Measurements from ENCODE around the gene PER3. TPM values are rescaled to one million over a fixed set of nuclear protein-coding genes. Genes with fewer than 3 reads are reported as not detected.

Gene PER3
- total and polyA plus RNA-seq, 2 of the 13 experiments (the other 11 are each of a cell fraction or from before 2014, with no cell fraction given): 3.0 to 6.0 TPM

GRCh38 chr1:7838714-7839113, 54.6 kb downstream of the PER3 start:
- Histone ChIP-seq H3K4me2 (ENCODE audit: low read depth, low read length) (no peak overlapping the region), H3K36me3 (replicated peaks in 1 of 2; ENCODE audit: control insufficient read depth in 1 of 2, insufficient read depth in 2 of 2, low read length in 2 of 2) (peaks cover 0 to 20% of the 10 kb centered on the region in 2 experiments; a peak in 4 of 5 replicates), H3K9ac (ENCODE audit: insufficient read depth, low read depth, low read length) (no peak overlapping the region), H3K9me3 (ENCODE audit: low read length) (no peaks in the 10 kb centered on the region), H3K27ac (ENCODE audit: extremely low read length, insufficient read depth, low read length) (no peak overlapping the region), H4K20me1 (ENCODE audit: insufficient read depth, low read length) (no peaks in the 10 kb centered on the region), H2AFZ (ENCODE audit: low read length) (no peak overlapping the region), H3K4me1 (ENCODE audit: insufficient read depth, low read length) (no peaks in the 10 kb centered on the region), H3K79me2 (ENCODE audit: insufficient read depth, low read length) (no peaks in the 10 kb centered on the region), H3K27me3 (ENCODE audit: control insufficient read depth in 1 of 2, insufficient read depth in 2 of 2, low read length in 2 of 2) (no peaks in the 10 kb centered on the region), H3K4me3 (replicated peaks in 1 of 3; ENCODE audit: insufficient read depth in 1 of 3, low read depth in 2 of 3, low read length in 3 of 3) (no peak overlapping the region)
- ATAC-seq: no peak
- WGBS (ENCODE audit: low lambda C conversion rate): 72% methylated on average over 2 of the region's 2 CpGs
- BruUV-seq (replicated peaks): no TSS peak
- no peak for DNase-seq (ENCODE audit: low spot score)
- CTCF ChIA-PET (ENCODE audit: low intra/inter-chr PET ratio, low total read pairs): no interaction called here
- intact Hi-C loops (cut with micrococcal nuclease; ENCODE audit: unreplicated experiment) (no loop called here), in situ Hi-C loops (cut with HindIII; ENCODE audit: extremely low pct_ligation_motif_present, low pct_unique_long_range_greater_than_20kb) (no loop called here)
- POLR2A ChIA-PET: no interaction called here
- TF ChIP-seq ZNF574 (CRISPR knock-in tag; IDR thresholded peaks at IDR 0.05): no peak
- no peak for TF ChIP-seq ZNF616 (CRISPR knock-in tag; IDR thresholded peaks at IDR 0.05; ENCODE audit: low read depth)
- no peak for FAIRE-seq

DNA sequence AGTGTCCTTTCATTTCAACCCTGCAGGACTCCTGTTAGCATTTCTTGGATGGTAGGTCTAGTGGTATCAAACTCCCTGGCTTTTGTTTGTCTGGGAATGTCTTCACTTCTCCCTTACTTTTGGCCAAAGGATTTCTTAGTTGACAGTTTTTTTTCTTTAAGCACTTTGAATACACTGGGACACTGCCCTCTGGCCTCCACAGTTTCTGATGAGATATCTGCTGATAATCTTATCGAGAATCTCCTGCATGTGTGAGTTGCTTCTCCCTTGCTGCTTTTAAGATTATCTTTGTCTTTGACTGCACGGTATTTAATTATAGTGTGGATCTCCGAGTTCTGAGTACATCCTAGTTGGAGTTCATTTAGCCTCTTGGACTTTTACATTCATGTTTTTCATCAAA, 55.4 kb downstream of the PER3 start:
- Histone ChIP-seq H3K9ac (ENCODE audit: insufficient read depth, low read depth, low read length) (no peak overlapping the region), H3K27me3 (ENCODE audit: control insufficient read depth in 1 of 2, insufficient read depth in 2 of 2, low read length in 2 of 2) (no peaks in the 10 kb centered on the region), H3K9me3 (ENCODE audit: low read length) (no peaks in the 10 kb centered on the region), H3K4me2 (ENCODE audit: low read depth, low read length) (no peak overlapping the region), H3K79me2 (ENCODE audit: insufficient read depth, low read length) (no peaks in the 10 kb centered on the region), H4K20me1 (ENCODE audit: insufficient read depth, low read length) (no peaks in the 10 kb centered on the region), H3K36me3 (replicated peaks in 1 of 2; ENCODE audit: control insufficient read depth in 1 of 2, insufficient read depth in 2 of 2, low read length in 2 of 2) (peaks cover 0 to 20% of the 10 kb centered on the region in 2 experiments; a peak in 4 of 5 replicates), H3K4me1 (ENCODE audit: insufficient read depth, low read length) (no peaks in the 10 kb centered on the region), H3K4me3 (replicated peaks in 1 of 3; ENCODE audit: insufficient read depth in 1 of 3, low read depth in 2 of 3, low read length in 3 of 3) (no peak overlapping the region), H2AFZ (ENCODE audit: low read length) (no peak overlapping the region), H3K27ac (ENCODE audit: extremely low read length, insufficient read depth, low read length) (no peak overlapping the region)
- in situ Hi-C loops (cut with HindIII; ENCODE audit: extremely low pct_ligation_motif_present, low pct_unique_long_range_greater_than_20kb) (no loop called here), intact Hi-C loops (cut with micrococcal nuclease; ENCODE audit: unreplicated experiment) (no loop called here)
- ChIA-PET CTCF (ENCODE audit: low intra/inter-chr PET ratio, low total read pairs) (no interaction called here), POLR2A (no interaction called here)
- 94% methylated on average over 3 of the region's 3 CpGs for WGBS (ENCODE audit: low lambda C conversion rate)
- no peak for ATAC-seq
- no peak for FAIRE-seq
- DNase-seq (ENCODE audit: low spot score): no peak
- BruUV-seq (replicated peaks): no TSS peak
- no peak for TF ChIP-seq ZSCAN12 (CRISPR knock-in tag; IDR thresholded peaks at IDR 0.05)
- no peak for TF ChIP-seq ZNF841 (CRISPR knock-in tag; IDR thresholded peaks at IDR 0.05; ENCODE audit: borderline replicate concordance)
- TF ChIP-seq, protein P1, sequence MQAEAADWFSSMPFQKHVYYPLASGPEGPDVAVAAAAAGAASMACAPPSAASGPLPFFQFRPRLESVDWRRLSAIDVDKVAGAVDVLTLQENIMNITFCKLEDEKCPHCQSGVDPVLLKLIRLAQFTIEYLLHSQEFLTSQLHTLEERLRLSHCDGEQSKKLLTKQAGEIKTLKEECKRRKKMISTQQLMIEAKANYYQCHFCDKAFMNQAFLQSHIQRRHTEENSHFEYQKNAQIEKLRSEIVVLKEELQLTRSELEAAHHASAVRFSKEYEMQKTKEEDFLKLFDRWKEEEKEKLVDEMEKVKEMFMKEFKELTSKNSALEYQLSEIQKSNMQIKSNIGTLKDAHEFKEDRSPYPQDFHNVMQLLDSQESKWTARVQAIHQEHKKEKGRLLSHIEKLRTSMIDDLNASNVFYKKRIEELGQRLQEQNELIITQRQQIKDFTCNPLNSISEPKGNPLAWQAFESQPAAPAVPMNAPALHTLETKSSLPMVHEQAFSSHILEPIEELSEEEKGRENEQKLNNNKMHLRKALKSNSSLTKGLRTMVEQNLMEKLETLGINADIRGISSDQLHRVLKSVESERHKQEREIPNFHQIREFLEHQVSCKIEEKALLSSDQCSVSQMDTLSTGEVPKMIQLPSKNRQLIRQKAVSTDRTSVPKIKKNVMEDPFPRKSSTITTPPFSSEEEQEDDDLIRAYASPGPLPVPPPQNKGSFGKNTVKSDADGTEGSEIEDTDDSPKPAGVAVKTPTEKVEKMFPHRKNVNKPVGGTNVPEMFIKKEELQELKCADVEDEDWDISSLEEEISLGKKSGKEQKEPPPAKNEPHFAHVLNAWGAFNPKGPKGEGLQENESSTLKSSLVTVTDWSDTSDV (CRISPR knock-in tag; IDR thresholded peaks at IDR 0.05): no peak
- no peak for TF ChIP-seq ZBED4 (CRISPR knock-in tag; IDR thresholded peaks at IDR 0.05; ENCODE audit: borderline replicate concordance)
- no peak for TF ChIP-seq BRCA1 (CRISPR knock-in tag; IDR thresholded peaks at IDR 0.05)
- TF ChIP-seq CAMTA2 (CRISPR knock-in tag; IDR thresholded peaks at IDR 0.05; ENCODE audit: borderline replicate concordance): no peak
